Measurements from ENCODE around the gene CPN2. TPM values are rescaled to one million over a fixed set of nuclear protein-coding genes. Genes with fewer than 3 reads are reported as not detected.
A peak's percentile ranks its signal among the peaks of the same experiment; 100 is the strongest.

CPN2 gene
- total and polyA plus RNA-seq, 2 of the 13 experiments (the other 11 are each of a cell fraction or from before 2014, with no cell fraction given): 26.7 to 27.7 TPM

- peak; percentile 38; the same call in 1 of the 2 replicates for TF ChIP-seq E2F5 (CRISPR knock-in tag; conservative IDR thresholded peaks at IDR 0.05)
- TF ChIP-seq ZBTB40 (IDR thresholded peaks at IDR 0.05): no peak
- TF ChIP-seq ZBTB40 (CRISPR knock-in tag; IDR thresholded peaks at IDR 0.05): peak; percentile 92
- peak; percentile 98 for TF ChIP-seq YEATS4 (CRISPR knock-in tag; IDR thresholded peaks at IDR 0.05; ENCODE audit: borderline replicate concordance)
- peak; percentile 57; the same call in 1 of the 2 replicates for TF ChIP-seq PHF21A (CRISPR knock-in tag; IDR thresholded peaks at IDR 0.05)
- peak; percentile 97 for TF ChIP-seq ZNF777 (CRISPR knock-in tag; IDR thresholded peaks at IDR 0.05)
- peak; percentile 98 for TF ChIP-seq HES4 (CRISPR knock-in tag; IDR thresholded peaks at IDR 0.05; ENCODE audit: borderline replicate concordance)
- peak; percentile 34; the same call in 1 of the 2 replicates for TF ChIP-seq FOXA3 (CRISPR knock-in tag; IDR thresholded peaks at IDR 0.05)
- TF ChIP-seq IKZF5 (CRISPR knock-in tag; IDR thresholded peaks at IDR 0.05): peak; percentile 41
- peak; percentile 89 for TF ChIP-seq ZNF878 (CRISPR knock-in tag; IDR thresholded peaks at IDR 0.05)
- TF ChIP-seq ATF6 (CRISPR knock-in tag; conservative IDR thresholded peaks at IDR 0.05): no peak
- TF ChIP-seq ADNP (CRISPR knock-in tag; IDR thresholded peaks at IDR 0.05): no peak
- no peak for TF ChIP-seq ATRX (CRISPR knock-in tag; IDR thresholded peaks at IDR 0.05; ENCODE audit: borderline replicate concordance)
- no peak for TF ChIP-seq ZNF282 (IDR thresholded peaks at IDR 0.05; ENCODE audit: partially characterized antibody)
- peak; percentile 69 for TF ChIP-seq CREB3 (CRISPR knock-in tag; IDR thresholded peaks at IDR 0.05)
Observed at GRCh38 chr3:194333212-194333980, 17.7 kb downstream of the CPN2 start (continued).
